ENCODE data around the gene PTPN21. TPM values are rescaled to one million over a fixed set of nuclear protein-coding genes. Genes with fewer than 3 reads are reported as not detected.
A peak's percentile ranks its signal among the peaks of the same experiment; 100 is the strongest.

The PTPN21 gene
- total and polyA plus RNA-seq, 8 donors = 3.5 to 63.0 (median 18.5) TPM

DNA sequence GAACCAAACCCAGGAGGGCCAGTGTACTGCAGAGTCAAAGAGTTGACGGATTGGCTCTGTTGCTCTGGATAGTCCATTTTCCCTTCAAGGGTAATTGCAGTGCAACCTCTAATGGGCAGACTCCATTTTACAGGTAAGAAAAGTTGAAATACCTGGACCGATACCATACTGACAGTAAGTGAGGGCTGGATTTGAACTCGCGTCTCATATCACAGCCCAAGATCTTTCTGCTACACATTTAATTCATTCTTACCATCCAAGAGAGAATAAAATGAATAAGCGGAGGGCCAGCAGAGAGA, 7.7 kb upstream of the PTPN21 start:
- no peaks in the 10 kb centered on the region for H3K9me3 ChIP-seq
- peaks cover 0 to 1% (median under 1%) of the 10 kb centered on the region in 4 donors for H3K36me3 ChIP-seq
- H3K4me3 ChIP-seq = peak overlapping the region; percentile 84 to 94 (median 90)
- DNase-seq = no peak
- TF ChIP-seq, protein P1, sequence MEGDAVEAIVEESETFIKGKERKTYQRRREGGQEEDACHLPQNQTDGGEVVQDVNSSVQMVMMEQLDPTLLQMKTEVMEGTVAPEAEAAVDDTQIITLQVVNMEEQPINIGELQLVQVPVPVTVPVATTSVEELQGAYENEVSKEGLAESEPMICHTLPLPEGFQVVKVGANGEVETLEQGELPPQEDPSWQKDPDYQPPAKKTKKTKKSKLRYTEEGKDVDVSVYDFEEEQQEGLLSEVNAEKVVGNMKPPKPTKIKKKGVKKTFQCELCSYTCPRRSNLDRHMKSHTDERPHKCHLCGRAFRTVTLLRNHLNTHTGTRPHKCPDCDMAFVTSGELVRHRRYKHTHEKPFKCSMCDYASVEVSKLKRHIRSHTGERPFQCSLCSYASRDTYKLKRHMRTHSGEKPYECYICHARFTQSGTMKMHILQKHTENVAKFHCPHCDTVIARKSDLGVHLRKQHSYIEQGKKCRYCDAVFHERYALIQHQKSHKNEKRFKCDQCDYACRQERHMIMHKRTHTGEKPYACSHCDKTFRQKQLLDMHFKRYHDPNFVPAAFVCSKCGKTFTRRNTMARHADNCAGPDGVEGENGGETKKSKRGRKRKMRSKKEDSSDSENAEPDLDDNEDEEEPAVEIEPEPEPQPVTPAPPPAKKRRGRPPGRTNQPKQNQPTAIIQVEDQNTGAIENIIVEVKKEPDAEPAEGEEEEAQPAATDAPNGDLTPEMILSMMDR (IDR thresholded peaks at IDR 0.05) = no peak
- no peak for TF ChIP-seq POLR2A (IDR thresholded peaks at IDR 0.05)
- TF ChIP-seq POLR2AphosphoS5 (IDR thresholded peaks at IDR 0.05) = no peak
- no peak for TF ChIP-seq EP300 (IDR thresholded peaks at IDR 0.05)
- peak overlapping the region; percentile 89 to 99 (median 93) for H3K27ac ChIP-seq
- peaks cover 9 to 37% (median 21%) of the 10 kb centered on the region in 4 donors for H3K4me1 ChIP-seq
- no peaks in the 10 kb centered on the region for H3K27me3 ChIP-seq
- 23 to 28% (median 25%) methylated on average over 5 of the region's 5 CpGs for WGBS, 5 donors
- intact Hi-C loops (cut with DNase I; ENCODE audit: low total_unique reads) = no loop called here

DNA sequence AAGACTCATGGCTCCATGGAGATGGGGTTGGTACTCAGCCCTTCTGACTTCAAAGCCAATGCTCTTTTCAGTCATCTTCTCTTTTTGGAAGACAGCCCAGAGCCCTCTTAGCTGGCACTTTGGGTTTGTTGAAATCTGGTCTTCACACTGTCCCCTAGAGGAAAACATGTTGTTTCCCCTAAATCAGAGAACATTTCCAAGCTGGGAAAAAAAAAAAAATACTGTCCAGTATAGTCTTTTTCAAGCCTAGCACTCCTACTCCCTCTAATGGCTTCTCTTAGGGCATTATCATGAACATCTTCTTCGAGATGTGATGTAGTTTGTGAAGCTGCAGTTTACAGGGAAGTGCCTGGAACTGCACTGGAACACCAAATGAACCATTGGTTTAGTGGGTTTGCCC, 5.0 kb upstream of the PTPN21 start:
- intact Hi-C loops (cut with DNase I; ENCODE audit: low total_unique reads) = no loop called here
- WGBS, 5 donors = 0 to 14% (median 6%) methylated on average over 1 of the region's 1 CpG
- peak in 1 of 2 donors; percentile 36 for DNase-seq
- H3K9me3 ChIP-seq = no peaks in the 10 kb centered on the region
- H3K27me3 ChIP-seq = peaks cover 0 to 9% (median 0%) of the 10 kb centered on the region in 3 donors
- no peak overlapping the region for H3K27ac ChIP-seq
- no peaks in the 10 kb centered on the region for H3K36me3 ChIP-seq
- H3K4me3 ChIP-seq = no peak overlapping the region
- peaks cover 9 to 25% (median 18%) of the 10 kb centered on the region in 4 donors for H3K4me1 ChIP-seq
- TF ChIP-seq, protein P1 (IDR thresholded peaks at IDR 0.05) = peak in 1 of 7 experiments; percentile 14
- TF ChIP-seq EP300 (IDR thresholded peaks at IDR 0.05) = no peak

DNA sequence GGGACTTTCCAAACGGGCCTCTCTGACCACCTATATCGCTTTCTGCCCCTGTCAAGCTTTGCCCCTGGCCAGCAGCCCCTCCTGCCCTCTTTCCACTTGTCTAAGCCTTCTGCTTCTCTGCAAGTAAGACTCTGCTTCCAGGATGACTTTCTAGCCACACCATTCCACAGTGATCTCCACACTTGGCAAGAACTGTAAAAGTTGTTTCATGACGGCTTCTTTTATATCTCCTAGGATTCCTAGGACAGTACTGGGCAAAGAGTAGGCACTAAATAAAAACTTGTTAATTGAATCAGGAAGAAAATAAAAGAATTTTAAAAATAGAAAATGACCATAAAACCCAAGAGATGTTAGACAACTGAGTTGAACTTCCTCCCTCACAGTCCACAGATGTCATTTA, 1.8 kb upstream of the PTPN21 start:
- Histone ChIP-seq H3K27ac (no peak overlapping the region), H3K36me3 (no peaks in the 10 kb centered on the region), H3K4me1 (peaks cover 11 to 29% (median 27%) of the 10 kb centered on the region in 4 donors), H3K9me3 (no peaks in the 10 kb centered on the region), H3K27me3 (peaks cover 0 to 27% (median 0%) of the 10 kb centered on the region in 3 donors), H3K4me3 (no peak overlapping the region)
- 50 to 62% (median 58%) methylated on average over 3 of the region's 3 CpGs for WGBS, 5 donors
- no peak for DNase-seq
- TF ChIP-seq EP300 (IDR thresholded peaks at IDR 0.05) = no peak
- no peak for TF ChIP-seq POLR2AphosphoS5 (IDR thresholded peaks at IDR 0.05)
- no peak for TF ChIP-seq POLR2A (IDR thresholded peaks at IDR 0.05)
- TF ChIP-seq, protein P1 (IDR thresholded peaks at IDR 0.05) = no peak
- intact Hi-C loops (cut with DNase I; ENCODE audit: low total_unique reads) = no loop called here

GRCh38 chr14:88553886-88554456, 836 bp downstream of the PTPN21 start:
- WGBS, 5 donors = 2 to 3% (median 2%) methylated on average over 19 of the region's 19 CpGs
- H3K4me3 ChIP-seq = peak overlapping the region; percentile 61 to 76 (median 72)
- H3K27ac ChIP-seq = peak overlapping the region; percentile 89 to 95 (median 91)
- H3K9me3 ChIP-seq = no peaks in the 10 kb centered on the region
- DNase-seq = peak in 1 of 2 donors; percentile 48
- peaks cover 0 to 29% (median 0%) of the 10 kb centered on the region in 3 donors for H3K27me3 ChIP-seq
- H3K4me1 ChIP-seq = peaks cover 21 to 53% (median 48%) of the 10 kb centered on the region in 4 donors
- intact Hi-C loops (cut with DNase I; ENCODE audit: low total_unique reads) = no loop called here
- TF ChIP-seq, protein P1 (IDR thresholded peaks at IDR 0.05) = no peak
- no peak for TF ChIP-seq POLR2AphosphoS5 (IDR thresholded peaks at IDR 0.05)
- TF ChIP-seq POLR2A (IDR thresholded peaks at IDR 0.05) = no peak
- no peak for TF ChIP-seq EP300 (IDR thresholded peaks at IDR 0.05)
- peaks cover 0 to 12% (median 10%) of the 10 kb centered on the region in 4 donors for H3K36me3 ChIP-seq

All from stomach (tissue), 9 donors.